Measurements from ENCODE around the gene ELK4. TPM values are rescaled to one million over a fixed set of nuclear protein-coding genes. Genes with fewer than 3 reads are reported as not detected.

The ELK4 gene, protein sequence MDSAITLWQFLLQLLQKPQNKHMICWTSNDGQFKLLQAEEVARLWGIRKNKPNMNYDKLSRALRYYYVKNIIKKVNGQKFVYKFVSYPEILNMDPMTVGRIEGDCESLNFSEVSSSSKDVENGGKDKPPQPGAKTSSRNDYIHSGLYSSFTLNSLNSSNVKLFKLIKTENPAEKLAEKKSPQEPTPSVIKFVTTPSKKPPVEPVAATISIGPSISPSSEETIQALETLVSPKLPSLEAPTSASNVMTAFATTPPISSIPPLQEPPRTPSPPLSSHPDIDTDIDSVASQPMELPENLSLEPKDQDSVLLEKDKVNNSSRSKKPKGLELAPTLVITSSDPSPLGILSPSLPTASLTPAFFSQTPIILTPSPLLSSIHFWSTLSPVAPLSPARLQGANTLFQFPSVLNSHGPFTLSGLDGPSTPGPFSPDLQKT
- 8.8 and 11.3 TPM in 2 replicates for total RNA-seq

DNA sequence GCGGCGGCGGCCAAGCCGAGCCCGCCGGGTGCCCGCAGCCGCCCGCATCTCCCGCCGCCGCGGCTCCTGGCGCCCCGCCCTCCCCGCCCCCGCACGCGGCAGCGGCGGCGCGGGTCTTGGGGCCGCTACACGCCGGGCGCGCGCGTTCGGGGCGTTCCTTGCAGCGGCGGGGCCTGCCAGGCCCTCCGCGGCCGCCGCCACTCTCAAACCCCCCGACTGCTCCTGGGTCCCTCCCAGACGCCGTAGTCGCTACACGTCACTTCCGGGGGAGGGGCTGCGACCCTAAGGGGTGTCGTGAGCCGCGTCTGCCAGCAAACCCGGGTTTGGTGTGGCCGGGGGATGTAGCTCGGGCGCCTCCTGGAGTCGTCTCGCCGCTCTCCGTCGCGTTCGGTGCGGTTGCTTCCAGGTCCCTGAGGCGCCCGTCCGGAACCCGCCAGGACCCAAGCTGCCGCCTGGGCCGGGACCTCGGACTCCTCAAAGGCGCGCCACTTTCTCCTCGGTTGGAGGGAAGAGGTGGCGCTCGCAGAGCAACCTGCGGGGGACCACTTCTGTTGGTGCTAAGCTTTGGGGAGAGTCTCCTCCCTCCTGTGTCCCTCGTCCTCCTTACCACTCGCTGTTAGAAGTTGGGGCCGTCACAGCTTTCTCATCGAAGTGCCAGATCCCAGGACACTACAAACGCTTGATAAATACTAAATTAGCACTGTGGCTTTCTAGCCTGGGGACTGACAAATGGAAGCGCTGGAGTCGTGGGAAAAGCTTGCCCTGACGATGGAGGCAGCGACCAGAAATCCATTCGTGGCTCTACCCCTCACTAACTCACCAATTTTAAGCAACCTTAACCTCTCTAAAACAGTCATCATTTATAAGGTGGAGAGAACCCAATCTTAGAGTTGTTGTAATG lies at the start of gene ELK4:
Gene ELK4 (minus strand): TSS at position 244 of the 901 bp plus-strand sequence. CDS start 8,129 bp downstream, outside the sequence.

DNA sequence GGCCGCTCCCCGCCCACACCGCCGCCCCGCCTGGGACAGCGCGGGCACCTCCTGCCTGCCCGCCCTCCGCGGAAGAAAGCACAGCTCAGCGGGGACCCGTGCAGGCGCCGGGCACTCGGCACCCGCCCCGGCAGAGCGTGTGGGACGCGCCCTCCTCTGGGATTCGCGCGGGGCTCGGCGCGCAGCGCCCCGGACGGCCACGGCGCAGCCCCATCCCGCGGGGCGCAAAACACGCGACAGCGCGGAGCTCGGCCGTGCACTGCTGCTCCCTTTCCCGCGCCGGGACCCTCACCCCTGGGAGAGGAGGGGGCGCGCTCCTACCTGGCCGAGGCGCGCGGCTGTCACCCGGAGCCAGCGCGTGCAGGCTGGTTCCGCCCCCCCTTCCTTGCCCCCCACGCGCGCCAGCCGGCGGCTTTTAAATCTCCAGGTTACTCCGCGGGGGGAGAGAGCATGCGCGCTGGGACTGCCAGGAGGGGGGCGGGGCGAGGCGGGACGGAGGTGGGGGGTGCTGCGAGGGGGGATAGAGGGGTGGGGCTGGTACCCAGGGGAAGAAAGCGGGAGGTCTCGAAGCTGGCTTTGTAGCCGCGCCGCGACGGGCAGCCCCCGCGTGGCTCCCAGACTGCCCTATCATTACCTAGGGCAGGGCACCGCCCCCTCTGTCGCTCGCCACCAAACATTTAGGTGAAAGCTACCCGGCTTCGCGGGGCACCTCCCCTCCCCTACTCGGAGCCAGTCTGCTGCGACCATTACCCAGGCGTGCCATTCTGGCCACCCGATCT lies 48.5 kb upstream of the ELK4 start, which contains the start of gene SLC45A3:
Gene SLC45A3 (minus strand): TSS at position 437 of the 779 bp plus-strand sequence. CDS start 15,853 bp downstream, outside the sequence.

Other genes starting within 250 kb of the ELK4 start
- gene LEMD1, start 210.0 kb downstream of the ELK4 start, total RNA-seq = not detected in 2 replicates
- gene BLACAT1, start 176.0 kb downstream of the ELK4 start, total RNA-seq = not detected in 2 replicates
- 2.2 and 7.4 TPM in 2 replicates for gene CDK18, start 127.3 kb downstream of the ELK4 start, total RNA-seq
- gene SLC45A3, start 48.5 kb upstream of the ELK4 start, total RNA-seq = 0.51 and 3.4 TPM in 2 replicates
- gene NUCKS1, start 118.2 kb upstream of the ELK4 start, total RNA-seq = 63.2 and 66.6 TPM in 2 replicates
- 18.0 and 21.8 TPM in 2 replicates for gene RAB29, start 143.5 kb upstream of the ELK4 start, total RNA-seq
- gene SLC41A1, start 181.2 kb upstream of the ELK4 start, total RNA-seq = 22.0 and 24.9 TPM in 2 replicates
- gene PM20D1, start 218.1 kb upstream of the ELK4 start, total RNA-seq = 0.17 TPM in 1 of 2 replicates, not detected in the other

Measured in pericardium fibroblast (primary cell).